Kidney tubule cell (primary cell): ENCODE measurements around the gene NME9.
"Not testable (repeated sequence)": the region's sequence is repeated elsewhere in the genome, so short reads cannot be mapped to it uniquely, and the experiment has no call there.

Experiments used
- DNase-seq: peaks from one replicate; pipeline ENCODE4 v3.0.0-alpha.2; 2018; ENCODE audit warnings: low spot score

Gene NME9

GRCh38 chr3:138329127-138329983, at the start of gene NME9:
NME9 (minus strand) TSS chr3:138329851; CDS start chr3:138329335, 516 bp downstream.
- peak; percentile 88 for DNase-seq

- DNase-seq: no peak
Observed at GRCh38 chr3:138378990-138379389, 49.3 kb upstream of the NME9 start.

- no peak for DNase-seq
Observed at GRCh38 chr3:138378331-138378730, 48.7 kb upstream of the NME9 start.

GRCh38 chr3:138377804-138378203, 48.2 kb upstream of the NME9 start:
- no peak for DNase-seq

- not testable (repeated sequence) for DNase-seq
Observed at GRCh38 chr3:138377212-138377611, 47.6 kb upstream of the NME9 start.

- no peak for DNase-seq
Observed at GRCh38 chr3:138376663-138377062, 47.0 kb upstream of the NME9 start.

- no peak for DNase-seq
Observed at GRCh38 chr3:138375447-138375846, 45.8 kb upstream of the NME9 start.

GRCh38 chr3:138374573-138375134, 45.0 kb upstream of the NME9 start:
- DNase-seq: no peak

- no peak for DNase-seq
Observed at GRCh38 chr3:138373736-138374094, 44.1 kb upstream of the NME9 start.

- no peak for DNase-seq
Observed at GRCh38 chr3:138373087-138373735, 43.6 kb upstream of the NME9 start.

- no peak for DNase-seq
Observed at GRCh38 chr3:138371070-138371965, 41.7 kb upstream of the NME9 start.

- no peak for DNase-seq
Observed at GRCh38 chr3:138370321-138370720, 40.7 kb upstream of the NME9 start.

- DNase-seq: no peak
Observed at GRCh38 chr3:138369151-138369900, 39.7 kb upstream of the NME9 start.

- no peak for DNase-seq
Observed at GRCh38 chr3:138367911-138368310, 38.3 kb upstream of the NME9 start.

GRCh38 chr3:138367326-138367850, 37.7 kb upstream of the NME9 start:
- no peak for DNase-seq

GRCh38 chr3:138366006-138366759, 36.5 kb upstream of the NME9 start:
- no peak for DNase-seq

GRCh38 chr3:138365253-138365555, 35.6 kb upstream of the NME9 start:
- no peak for DNase-seq

- no peak for DNase-seq
Observed at GRCh38 chr3:138364356-138365252, 35.0 kb upstream of the NME9 start.

GRCh38 chr3:138363322-138363721, 33.7 kb upstream of the NME9 start:
- peak; percentile 22 for DNase-seq

- DNase-seq: no peak
Observed at GRCh38 chr3:138362538-138362937, 32.9 kb upstream of the NME9 start.
